Measurements from ENCODE around the gene LCE3B.
"Not testable (repeated sequence)": the region's sequence is repeated elsewhere in the genome, so short reads cannot be mapped to it uniquely, and the experiment has no call there.

The LCE3B gene, protein sequence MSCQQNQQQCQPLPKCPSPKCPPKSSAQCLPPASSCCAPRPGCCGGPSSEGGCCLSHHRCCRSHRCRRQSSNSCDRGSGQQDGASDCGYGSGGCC

DNA sequence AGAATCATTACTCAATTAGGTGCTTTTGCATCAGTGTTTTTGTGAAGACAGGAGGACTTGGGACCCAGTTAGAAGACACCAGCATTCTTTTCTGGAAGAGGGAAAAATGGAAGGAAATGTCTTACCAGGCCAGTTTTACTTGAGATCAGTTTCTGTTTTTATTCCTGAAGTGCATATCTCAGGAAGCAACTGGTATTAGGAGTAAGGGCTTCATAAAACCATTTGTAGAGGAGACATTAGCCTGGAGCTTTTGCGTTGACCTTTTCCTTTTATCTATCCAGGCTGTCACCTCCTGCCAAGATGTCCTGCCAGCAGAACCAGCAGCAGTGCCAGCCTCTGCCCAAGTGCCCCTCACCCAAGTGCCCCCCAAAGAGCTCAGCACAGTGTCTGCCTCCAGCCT lies at the start of gene LCE3B:
Gene LCE3B (plus strand): TSS at position 301 of the 400 bp plus-strand sequence. CDS start 0 bp downstream, at position 301.
- no peak for DNase-seq

DNA sequence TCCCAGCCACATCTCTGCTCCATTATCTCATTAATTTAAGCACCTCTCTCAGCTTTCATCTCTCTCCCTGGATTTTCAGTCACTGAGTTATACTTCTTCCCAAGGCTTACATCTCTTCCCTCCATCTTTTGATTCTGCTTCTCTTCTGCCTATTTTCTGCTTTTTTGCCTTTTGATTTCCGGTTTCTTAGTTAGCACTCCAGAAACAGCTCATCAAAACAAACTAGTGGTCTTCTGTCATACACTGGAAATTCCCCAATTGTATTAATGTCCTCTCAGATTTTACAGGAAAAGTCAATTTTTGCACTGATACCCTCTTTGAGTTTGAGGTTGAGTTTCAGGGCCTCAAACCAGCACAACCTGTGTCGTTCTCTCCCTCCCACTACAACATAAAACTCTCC lies 48.5 kb upstream of the LCE3B start:
- DNase-seq = no peak

DNA sequence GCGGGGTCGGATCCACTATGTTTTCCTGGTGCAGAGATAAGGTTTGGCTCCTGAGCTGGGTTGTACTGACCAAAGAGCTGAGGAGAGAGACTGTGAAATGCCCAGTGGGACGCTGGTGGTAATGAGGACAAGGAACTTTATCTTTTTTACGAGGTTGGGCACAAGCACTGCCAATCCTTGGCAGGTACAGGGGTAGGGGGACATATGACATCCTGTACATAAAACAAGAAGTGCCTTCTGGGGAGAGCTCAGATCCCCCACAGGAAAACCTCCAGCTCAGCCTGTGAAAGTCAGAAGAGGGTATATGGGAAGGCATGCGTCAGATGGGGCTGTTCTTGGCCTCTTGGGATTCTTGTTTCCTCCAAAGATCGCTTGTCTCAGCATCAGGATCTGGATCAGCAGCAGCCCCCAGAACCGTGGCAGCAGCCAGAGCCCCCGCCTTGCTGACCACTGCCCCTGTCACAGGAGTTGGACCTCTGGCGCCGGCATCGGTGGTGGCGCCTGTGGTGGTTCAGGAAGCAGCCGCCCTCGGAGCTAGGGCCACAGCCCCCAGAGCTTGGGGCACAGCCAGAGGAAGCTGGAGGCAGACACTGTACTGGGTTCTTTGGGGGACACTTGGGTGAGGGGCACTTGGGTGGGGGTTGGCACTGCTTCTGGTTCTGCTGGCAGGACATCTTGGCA lies 47.9 kb upstream of the LCE3B start:
- DNase-seq = no peak

DNA sequence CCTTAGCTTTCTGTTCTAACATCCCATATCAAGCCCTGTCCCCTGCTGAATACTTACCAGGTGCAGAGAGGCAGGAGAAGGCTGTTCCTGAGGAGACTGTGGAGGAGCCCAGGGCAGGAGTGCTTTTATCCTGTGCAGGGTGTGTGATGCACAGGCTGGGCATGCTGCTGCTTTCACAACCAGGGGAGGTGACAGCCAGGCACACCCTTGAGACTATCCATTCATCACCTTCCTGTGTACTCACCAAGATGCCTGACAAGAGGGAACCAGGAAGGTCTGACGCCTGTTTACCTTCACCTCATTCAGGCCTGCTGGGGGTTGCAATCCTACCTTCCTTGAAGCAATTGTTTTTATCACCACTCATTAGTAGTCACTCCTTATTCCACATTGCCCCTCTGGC lies 46.9 kb upstream of the LCE3B start, which contains the start of gene LCE3E:
Gene LCE3E (minus strand): TSS at position 100 of the 400 bp plus-strand sequence. CDS start 572 bp downstream, outside the sequence.
- no peak for DNase-seq

DNA sequence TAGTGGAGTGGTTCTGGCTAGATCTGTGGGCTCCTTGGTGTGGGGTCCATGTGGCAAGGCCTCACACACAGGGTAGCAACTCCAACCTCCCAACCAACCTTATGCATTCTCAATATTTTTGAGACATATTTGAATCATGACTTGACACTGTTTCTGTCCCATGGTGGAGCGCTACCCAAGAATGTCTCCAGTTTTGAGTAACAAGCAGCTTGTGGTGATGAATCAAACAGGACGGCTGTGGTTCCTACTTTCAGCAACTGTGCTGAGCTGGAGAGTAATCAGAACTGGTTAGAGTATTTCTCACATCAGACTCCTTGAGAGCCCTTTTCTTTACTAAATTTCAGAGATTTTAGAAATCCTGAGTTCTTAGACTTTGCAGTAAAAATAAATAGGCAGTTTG lies 36.4 kb upstream of the LCE3B start:
- DNase-seq = no peak

DNA sequence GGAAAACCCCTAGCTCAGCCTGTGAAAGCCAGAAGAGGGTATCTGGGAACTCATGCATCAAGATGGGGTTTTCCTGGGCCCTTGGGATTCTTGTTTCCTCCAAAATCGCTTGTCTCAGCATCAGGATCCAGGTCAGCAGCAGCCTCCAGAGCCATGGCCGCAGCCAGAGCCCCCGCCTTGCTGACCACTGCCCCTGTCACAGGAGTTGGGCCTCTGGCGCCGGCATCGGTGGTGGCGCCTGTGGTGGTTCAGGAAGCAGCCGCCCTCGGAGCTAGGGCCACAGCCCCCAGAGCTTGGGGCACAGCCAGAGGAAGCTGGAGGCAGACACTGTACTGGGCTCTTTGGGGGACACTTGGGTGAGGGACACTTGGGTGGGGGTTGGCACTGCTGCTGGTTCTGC lies 34.1 kb upstream of the LCE3B start:
- not testable (repeated sequence) for DNase-seq

DNA sequence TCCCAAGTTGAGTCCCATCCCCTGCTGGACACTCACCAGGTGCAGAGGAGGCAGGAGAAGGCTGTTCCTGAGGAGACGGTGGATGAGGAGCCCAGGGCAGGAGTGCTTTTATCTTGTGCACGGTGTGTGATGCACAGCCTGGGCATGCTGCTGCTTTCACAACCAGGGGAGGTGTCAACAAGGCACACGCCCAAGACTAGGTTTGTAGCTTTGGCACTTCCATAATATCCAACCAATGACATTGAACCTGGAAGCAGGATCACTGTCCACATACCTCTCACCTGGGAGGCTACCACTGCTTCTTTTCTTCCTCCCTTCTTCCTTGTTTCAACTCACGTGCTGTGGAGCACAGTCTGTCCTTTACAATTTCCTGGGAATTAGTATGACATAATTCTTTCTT lies 33.2 kb upstream of the LCE3B start, which contains the start of gene LCE3D:
Gene LCE3D (minus strand): TSS at position 84 of the 400 bp plus-strand sequence. CDS start 580 bp downstream, outside the sequence.
- DNase-seq = no peak

DNA sequence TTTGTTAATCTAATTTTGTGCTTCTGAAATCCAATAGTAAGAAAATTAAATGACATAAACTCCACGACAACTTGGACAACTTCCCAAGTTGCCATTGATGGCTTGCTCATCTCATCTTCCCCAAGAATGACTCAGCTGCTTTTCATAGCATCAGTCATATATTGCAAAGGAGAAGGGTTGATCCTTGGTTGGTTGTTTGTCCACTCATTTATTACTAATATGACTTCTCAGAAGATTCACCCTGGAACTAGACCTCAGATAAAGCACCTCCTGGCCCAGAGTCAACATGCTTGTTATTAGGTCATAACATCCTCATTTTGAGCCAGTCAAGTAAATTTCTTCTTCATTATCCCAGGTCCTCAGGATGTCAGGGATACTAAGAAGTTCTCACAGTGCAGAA lies 31.0 kb upstream of the LCE3B start:
- DNase-seq = no peak

DNA sequence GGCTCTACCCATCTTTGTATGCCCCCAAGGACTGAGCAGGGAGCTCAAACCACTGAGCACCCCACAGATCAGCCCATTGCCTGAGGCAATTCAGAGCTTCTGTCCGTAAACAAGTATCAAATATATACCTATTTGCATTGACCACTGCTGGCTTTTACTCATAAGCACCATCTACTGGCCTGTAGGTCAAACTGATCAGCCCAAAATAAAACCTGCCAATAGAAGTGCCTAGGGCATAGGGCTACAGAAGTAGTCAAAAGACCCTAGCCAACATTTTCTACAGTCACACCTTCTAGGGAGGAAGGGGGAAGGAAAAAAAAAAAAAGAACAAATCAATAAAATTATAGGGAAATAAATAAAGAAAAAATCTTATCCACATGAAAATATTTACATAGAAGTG lies 28.0 kb upstream of the LCE3B start:
- DNase-seq = no peak

DNA sequence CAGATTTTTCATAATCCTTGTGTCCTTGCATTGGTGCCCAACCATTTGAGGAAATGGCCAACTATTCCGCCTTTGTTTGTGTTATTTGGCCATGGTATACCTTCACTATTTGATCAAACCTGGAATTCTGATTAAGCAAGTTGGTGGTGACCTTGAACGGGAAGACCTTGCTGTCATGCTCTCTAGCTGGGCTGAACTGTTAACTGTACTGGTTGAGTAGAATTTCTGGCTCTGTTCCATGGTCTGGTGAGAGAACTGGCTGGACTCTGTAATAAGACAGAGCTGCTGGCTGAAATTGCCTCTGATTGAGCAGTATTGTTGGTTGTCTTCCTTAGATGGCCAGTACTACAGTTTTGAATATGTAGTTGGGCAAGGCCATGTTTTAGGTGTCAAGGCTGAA lies 16.6 kb upstream of the LCE3B start:
- DNase-seq = no peak

DNA sequence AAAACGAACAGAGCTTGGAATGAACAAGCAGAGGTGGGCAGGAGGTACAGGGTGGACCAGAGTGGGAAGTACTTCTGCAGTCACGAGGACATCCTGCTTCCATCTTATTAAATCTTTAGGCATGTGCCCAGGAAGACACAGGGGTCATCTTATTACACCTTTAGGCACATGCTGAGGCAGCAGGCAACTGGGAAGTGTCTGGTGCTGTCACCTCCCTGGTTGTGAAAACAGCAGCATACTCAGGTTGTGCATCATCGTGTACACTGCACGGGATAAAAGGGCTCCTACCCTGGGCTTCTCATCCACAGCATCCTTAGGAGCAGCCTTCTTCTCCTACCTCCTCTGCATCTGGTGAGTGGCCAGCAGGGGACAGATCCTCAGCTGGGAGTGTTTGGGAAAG lies 13.7 kb upstream of the LCE3B start, which contains the start of gene LCE3C:
Gene LCE3C (plus strand): TSS at position 301 of the 400 bp plus-strand sequence. CDS start 498 bp downstream, outside the sequence.
- DNase-seq = no peak

DNA sequence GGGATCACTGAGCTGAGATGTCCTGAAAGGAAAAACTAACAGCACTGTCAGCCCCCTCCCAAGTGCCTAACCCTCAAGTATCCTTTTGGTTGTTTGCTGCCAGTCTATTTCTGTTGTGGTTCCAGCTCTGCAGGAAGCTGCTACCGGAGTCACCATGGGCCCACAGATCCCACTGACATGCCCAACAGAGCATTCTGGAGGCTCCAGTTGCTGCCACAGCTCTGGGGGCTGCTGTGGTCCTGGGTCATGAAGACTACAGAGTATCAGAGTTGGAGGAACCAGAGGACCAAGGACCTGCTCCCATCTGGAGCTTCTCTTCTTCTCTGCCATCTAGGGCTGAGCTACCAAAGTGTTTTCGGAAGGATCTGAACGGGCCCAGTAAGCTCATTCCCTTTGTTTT lies 8.4 kb downstream of the LCE3B start:
- DNase-seq = no peak

DNA sequence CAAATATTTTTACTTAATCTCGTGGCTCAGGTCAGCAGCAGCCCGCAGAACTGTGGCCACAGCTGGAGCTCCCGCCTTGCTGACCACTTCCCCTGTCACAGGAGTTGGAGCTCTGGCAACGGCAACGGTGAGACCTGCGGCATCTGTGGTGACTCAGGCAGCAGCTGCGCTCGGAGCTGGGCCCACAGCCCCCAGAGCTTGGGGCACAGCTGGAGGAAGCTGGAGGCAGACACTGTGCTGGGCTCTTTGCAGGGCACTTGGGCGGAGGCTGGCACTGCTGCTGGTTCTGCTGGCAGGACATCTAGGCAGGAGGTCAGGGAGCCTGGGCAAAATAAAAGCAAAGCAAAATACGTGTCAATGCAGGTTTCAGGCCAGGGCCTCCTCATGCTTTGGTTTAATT lies 9.2 kb downstream of the LCE3B start, which contains the start of gene LCE3A:
Gene LCE3A (minus strand): TSS at position 301 of the 400 bp plus-strand sequence. CDS start 0 bp downstream, at position 301.
- no peak for DNase-seq

DNA sequence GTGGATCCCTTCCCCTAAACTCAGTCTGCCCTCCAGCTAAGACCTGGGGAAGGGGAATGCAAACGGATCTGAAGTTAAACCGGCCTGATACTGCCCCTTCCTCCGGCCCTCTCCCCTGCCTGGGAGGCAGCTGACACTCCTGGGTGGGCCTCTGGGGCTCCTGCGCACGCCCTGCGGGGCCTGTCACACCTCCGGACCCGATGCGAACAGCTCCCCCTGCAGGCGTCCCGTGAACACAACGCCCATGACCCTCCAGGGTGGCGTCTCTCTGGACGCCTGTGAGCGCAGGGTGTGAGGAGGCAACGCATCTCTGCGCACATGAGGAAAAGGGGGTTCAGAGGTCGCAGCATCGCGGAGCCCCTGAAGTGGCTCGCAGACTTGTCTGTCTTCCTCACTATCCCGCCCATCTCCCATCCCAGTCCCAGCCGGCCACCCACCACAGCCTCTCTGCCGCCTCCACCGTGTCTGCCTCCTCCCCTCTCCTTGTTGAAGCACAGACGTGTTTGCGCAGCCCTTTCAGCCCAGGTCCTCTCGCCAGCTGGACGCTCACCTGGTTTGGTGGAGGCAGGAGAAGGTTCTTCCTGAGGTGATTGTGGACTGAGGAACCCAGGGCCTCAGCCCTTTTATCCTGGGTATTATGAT lies 9.7 kb downstream of the LCE3B start:
- no peak for DNase-seq

DNA sequence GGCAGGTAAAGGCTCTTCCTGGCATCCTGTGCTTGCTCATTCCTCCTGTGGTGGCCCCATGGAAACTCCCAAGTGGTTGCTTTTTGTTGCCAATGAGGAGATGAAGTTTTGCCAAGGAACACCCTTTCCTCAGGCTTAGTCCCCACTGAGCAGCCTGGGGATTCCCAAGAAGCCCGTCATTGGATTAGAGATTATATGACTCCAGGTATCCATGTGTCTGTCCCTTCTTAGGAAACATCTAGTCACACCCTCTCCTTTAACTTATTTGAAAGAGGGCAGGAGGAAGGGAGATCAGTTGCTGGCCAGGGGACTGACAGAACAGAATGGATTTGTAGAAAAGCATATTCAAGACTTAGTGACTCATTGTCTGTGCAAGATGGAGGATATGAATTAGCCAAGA lies 13.1 kb downstream of the LCE3B start:
- no peak for DNase-seq

DNA sequence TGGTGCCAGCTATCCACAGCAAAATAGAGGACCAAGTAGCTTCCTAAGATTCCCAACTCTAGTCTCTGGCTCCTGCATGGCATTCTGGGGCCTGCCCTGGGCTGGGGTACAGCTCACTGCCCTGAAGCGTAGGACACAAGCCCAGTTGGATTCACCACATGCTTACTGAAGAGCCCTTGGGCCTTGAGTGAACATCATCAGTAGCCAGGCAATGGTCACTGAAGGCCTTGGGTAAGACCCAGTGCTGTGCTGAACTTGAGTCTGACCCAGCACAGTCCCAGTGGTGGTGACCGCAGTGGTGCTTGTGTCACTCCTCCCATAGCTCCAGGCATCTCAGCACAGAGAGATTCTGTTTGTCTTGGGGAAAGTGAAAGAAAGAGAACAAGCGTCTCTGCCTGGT lies 17.0 kb downstream of the LCE3B start:
- no peak for DNase-seq

DNA sequence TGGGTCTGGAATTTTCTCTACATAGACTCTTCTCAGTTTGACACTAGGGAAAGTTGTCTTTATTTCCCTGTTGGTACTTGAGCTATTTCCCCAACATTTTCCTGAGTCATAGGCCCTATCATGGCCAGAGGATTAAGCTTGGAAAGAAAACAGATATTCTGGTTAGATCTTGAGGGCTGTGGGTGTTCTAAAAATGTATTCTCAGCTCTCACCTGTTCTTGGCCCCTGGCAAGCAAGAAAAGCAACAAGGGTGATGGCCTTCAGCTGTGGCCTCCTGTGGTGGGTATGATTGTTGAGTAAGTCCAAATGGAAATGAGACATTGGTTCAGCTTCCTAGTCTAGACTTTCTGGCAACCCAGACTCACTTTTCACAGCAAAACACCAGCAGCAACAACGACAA lies 26.7 kb downstream of the LCE3B start:
- DNase-seq = no peak

DNA sequence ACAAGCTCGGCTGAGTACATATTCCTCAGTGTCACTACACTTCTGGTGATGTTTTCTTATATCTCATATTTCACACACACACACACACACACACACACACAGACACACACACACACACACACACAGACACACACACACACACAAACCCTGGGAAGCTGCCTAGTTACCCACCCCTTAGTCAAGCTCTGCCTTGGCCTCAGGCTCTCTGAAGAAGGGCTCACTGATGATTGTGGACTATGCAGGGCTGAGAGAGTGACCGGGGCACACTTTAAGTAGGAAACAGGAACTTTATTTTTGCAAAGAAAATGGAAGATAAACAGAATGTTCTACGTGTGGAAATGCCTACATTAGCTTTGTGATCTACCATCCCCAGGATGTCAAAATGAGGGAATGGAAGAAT lies 30.3 kb downstream of the LCE3B start:
- DNase-seq = no peak

DNA sequence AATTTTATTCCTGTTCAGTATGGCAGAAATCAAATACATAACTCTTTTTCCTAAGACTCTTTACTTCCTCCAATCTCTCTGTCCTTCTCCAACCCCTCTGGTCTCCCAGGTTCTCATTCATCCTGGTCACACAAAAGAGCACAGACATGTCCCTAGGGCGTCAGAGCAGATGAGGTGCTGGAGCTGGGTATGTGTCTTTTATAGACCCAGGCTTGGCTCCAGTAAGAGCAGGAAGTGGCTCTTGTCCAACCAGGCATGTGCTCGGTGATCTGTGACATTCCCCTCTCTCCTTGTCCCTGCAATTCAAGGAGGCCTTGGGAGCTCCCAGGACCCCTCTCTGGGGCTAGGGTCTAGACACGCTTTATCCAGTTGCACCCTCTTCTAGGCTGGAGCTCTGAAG lies 31.5 kb downstream of the LCE3B start:
- DNase-seq = no peak

DNA sequence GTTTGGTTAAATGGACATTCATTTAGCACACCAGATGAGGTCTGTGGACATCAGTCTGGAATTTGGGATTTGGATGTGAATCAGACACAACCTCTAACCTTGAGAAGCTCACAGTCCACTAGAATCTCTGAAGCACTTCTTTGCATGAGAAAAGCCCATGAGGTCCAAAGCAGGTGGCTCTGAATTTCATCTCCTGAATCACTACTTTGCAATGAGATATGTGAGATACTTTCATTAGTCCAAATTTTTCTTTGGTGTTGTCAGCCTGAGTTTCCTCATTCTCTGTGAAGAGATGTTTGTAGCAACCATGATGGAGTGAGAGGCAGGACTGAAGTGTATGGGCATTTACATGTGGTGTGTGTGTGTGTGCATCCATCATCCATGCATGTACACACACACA lies 33.0 kb downstream of the LCE3B start:
- no peak for DNase-seq

DNA sequence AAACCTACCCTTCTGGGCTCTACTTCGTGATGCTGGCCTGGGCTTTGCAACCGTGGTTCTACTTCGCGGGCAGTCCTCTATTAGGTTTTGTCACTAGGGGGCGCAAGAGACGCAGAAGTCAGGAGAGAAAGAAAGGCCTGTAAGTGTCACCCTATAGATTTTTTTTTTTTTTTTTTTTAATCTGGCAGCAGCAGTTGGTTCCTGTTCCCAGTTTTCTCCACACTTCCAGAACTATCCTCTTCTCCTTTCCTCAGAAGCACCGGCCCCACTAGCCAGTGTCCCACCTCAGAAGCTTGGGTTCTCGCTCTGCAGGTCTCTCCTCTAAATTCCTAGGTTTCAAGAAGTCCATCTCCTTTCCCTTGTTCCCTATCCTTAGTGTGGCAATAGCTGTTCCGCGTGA lies 40.5 kb downstream of the LCE3B start:
- DNase-seq = peak; percentile 60

DNA sequence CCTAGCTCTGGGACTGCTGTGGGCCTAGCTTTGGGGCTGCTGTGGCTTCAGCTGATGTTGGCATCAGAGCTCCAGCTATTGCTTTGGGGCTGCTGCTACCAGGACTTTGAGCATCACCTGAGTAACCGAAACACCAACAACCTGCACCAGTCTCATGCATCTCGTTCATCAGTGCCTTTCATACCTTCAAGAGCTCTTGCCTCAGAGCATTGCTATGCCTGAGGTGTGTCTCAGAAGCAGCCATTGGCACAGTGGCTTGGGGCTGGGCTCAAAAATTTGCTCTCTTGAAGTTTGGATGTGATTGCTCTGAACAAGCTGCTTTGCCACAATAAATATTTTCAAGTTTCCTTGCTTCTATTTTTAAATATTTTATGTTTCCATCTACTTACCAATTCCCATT lies 42.8 kb downstream of the LCE3B start:
- no peak for DNase-seq

DNA sequence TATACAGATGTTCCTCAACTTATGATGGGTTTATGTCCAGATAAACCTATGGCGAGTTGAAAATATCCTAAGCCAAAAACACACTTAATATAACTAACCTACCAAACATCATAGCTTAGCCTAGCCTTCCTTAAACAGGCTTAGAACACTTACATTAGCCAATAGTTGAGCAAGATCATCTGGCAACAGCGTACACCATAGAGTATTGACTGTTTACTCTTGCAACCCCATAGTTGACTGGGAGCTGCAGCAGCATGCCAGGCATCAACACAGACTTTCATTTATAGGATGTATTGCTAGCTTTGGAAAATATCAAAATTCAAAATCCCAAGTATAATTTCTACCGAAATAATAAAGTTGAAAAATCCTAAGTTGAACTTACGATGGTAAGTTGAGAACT lies 44.1 kb downstream of the LCE3B start:
- no peak for DNase-seq

DNA sequence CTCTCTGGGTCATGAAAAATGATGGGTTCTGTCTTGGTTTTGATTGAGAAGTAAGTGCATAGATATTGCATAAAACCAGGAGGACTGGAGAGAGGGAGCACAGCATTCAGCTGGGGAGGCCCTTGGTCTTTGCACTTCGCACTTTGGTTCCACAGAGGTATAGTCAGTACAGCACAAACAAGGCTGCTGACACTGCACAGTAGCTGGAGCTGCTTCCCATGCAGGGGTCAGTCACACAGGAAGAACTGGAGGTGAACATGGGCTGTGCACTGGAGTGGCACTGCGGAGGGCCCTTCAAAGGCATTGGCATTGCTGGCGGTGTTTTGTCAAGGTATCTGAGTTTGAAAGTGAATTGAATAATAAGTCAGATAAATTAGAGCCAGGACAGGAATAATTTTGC lies 45.0 kb downstream of the LCE3B start:
- DNase-seq = no peak
